GM23248 (cell line): ENCODE measurements around the gene SORT1. TPM values are rescaled to one million over a fixed set of nuclear protein-coding genes. Genes with fewer than 3 reads are reported as not detected.

ENCODE experiments used
- DNase-seq: peaks from one replicate; pipeline ENCODE4 v3.0.0-alpha.2; 2015
- H2AFZ ChIP-seq: fragments of 200-600 bp; sonication (generic); 2 replicates; pipeline ENCODE4 v1.6.1; 2016; ENCODE audit warnings: antibody characterized with exemption
- H3F3A ChIP-seq: fragments of 200-600 bp; sonication (generic); 2 replicates; pipeline ENCODE4 v1.6.1; 2016; ENCODE audit warnings: mild to moderate bottlenecking, antibody characterized with exemption, mixed run types; ENCODE audit not compliant: insufficient read depth
- H3K27ac ChIP-seq: fragments of 200-600 bp; sonication (generic); 2 replicates; pipeline ENCODE4 v1.5.1; 2016; ENCODE audit warnings: mild to moderate bottlenecking
- H3K27me3 ChIP-seq: fragments of 200-600 bp; sonication (generic); replicated peaks from 2 replicates; pipeline ENCODE4 v1.6.1; 2016; ENCODE audit warnings: mild to moderate bottlenecking; ENCODE audit not compliant: insufficient read depth
- H3K36me3 ChIP-seq: fragments of 200-600 bp; sonication (generic); 2 replicates; pipeline ENCODE4 v1.6.1; 2016; ENCODE audit warnings: low read depth, mild to moderate bottlenecking
- H3K4me1 ChIP-seq: fragments of 200-600 bp; sonication (generic); 2 replicates; pipeline ENCODE4 v1.6.1; 2016; ENCODE audit warnings: mild to moderate bottlenecking; ENCODE audit not compliant: insufficient read depth
- H3K4me2 ChIP-seq: fragments of 200-600 bp; sonication (generic); one replicate; pipeline ENCODE4 v1.6.1; 2016; ENCODE audit warnings: mild to moderate bottlenecking; ENCODE audit not compliant: unreplicated experiment
- H3K4me3 ChIP-seq: fragments of 200-600 bp; sonication (generic); 2 replicates; pipeline ENCODE4 v1.5.1; 2016; ENCODE audit warnings: mild to moderate bottlenecking
- H3K79me2 ChIP-seq: fragments of 200-600 bp; sonication (generic); 2 replicates; pipeline ENCODE4 v1.6.1; 2016; ENCODE audit warnings: mild to moderate bottlenecking; ENCODE audit not compliant: insufficient read depth
- H3K9ac ChIP-seq: fragments of 200-600 bp; sonication (generic); 2 replicates; pipeline ENCODE4 v1.6.1; 2016; ENCODE audit warnings: mild to moderate bottlenecking
- H3K9me2 ChIP-seq: fragments of 200-600 bp; sonication (generic); 2 replicates; pipeline ENCODE4 v1.6.1; 2016; ENCODE audit warnings: mixed run types, mild to moderate bottlenecking, moderate library complexity; ENCODE audit not compliant: insufficient read depth
- H3K9me3 ChIP-seq: fragments of 200-600 bp; sonication (generic); one replicate; pipeline ENCODE4 v1.6.1; 2017; ENCODE audit warnings: low read depth
- H4K20me1 ChIP-seq: fragments of 200-600 bp; sonication (generic); 2 replicates; pipeline ENCODE4 v1.6.0; 2016; ENCODE audit not compliant: insufficient read depth
- EZH2 ChIP-seq: fragments of 200-600 bp; sonication (generic); IDR thresholded peaks from 2 replicates; pipeline ENCODE4 v1.6.1; 2018; ENCODE audit warnings: antibody characterized with exemption, mild to moderate bottlenecking; ENCODE audit not compliant: insufficient read depth, poor library complexity, severe bottlenecking
- EZH2phosphoT487 ChIP-seq: fragments of 200-600 bp; sonication (generic); IDR thresholded peaks from 2 replicates; pipeline ENCODE4 v1.6.1; 2018; ENCODE audit warnings: antibody characterized with exemption, moderate library complexity, mild to moderate bottlenecking, low read depth; ENCODE audit not compliant: insufficient read depth
- WGBS, 2 experiments: methylation state at CpG; one replicate each; pipeline ENCODE4 v1.1.6; 2015 to 2017; ENCODE audit warnings: low lambda C conversion rate in 2 of 2, low coverage in 1 of 2; ENCODE audit errors: missing lambda C conversion rate in 2 of 2; 5-methylcytosine and 5-hydroxymethylcytosine counted together
- in situ Hi-C: fragments of 300-500 bp; cut with MboI; formaldehyde crosslinking; loops from 2 replicates; pipeline ENCODE4 v1.15.0; 2020
- polyA plus RNA-seq: library from polyadenylated mRNA; unstranded; fragments of >200 nt; fragmentation: Nextera tagmentation; extraction: Ambion mirVana; gene quantifications from 2 replicates; pipeline ENCODE4 v1.2.1, GENCODE V29; 2016
- total RNA-seq: library from RNA; depleted of rRNA; stranded (reverse); fragments of >200 nt; shearing (Covaris generic); gene quantifications from 2 replicates; pipeline ENCODE4 v1.2.3, GENCODE V29; 2014

Gene SORT1
- total and polyA plus RNA-seq, 2 experiments from 2014 or later: 7.1 to 8.4 TPM

DNA sequence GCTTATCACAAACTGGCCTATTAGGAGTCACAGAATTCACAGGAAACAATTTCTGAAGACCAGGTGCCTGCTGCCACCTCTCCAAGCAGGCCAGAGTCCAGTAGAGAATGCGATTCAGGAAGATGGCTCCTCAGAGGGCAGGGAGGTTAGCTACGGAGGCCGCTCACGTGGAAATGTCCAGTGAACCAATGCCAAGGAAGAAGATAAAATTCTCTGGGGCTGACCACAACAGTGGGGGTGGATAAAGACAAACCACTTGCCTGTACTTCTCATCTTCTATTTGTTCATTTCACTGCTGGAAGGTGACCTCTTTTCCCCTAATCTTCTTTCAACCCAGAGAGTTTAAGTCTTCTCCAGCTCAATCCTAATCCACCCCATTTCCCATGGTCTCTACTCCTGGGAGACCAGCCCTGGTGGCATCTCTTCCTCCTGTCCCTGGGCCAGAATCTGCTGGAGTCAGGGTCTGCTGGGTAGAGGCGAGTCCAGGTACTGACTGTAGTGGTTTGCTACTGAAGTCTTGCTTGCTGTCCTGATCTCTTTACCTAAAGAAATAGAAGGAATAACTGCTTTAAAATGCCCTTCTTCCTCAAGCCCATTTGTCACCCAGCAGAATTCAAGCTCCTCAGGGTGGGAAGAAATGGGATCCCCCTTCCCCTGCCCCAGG is 118.0 kb downstream of the SORT1 start:
- in situ Hi-C loops: loop anchor here (5.0 kb wide), 1 partner anchor 118 kb away; the partner anchor contains the start of gene SORT1
- H3K9me3 ChIP-seq: no peaks in the 10 kb centered on the region
- WGBS, 2 experiments: 95 to 97% methylated on average over 5 of the region's 5 CpGs
- H3K27ac ChIP-seq: no peak overlapping the region
- H3F3A ChIP-seq: peaks cover 7% of the 10 kb centered on the region
- no peak overlapping the region for H2AFZ ChIP-seq
- H4K20me1 ChIP-seq: no peaks in the 10 kb centered on the region
- H3K9me2 ChIP-seq: no peaks in the 10 kb centered on the region
- no peak for DNase-seq
- H3K27me3 ChIP-seq: no peaks in the 10 kb centered on the region
- no peak overlapping the region for H3K4me3 ChIP-seq
- H3K4me1 ChIP-seq: peaks cover 12% of the 10 kb centered on the region
- TF ChIP-seq EZH2 (no peak), EZH2phosphoT487 (no peak)
- no peak overlapping the region for H3K4me2 ChIP-seq
- no peak overlapping the region for H3K9ac ChIP-seq
- H3K36me3 ChIP-seq: no peaks in the 10 kb centered on the region
- peaks cover 20% of the 10 kb centered on the region for H3K79me2 ChIP-seq

DNA sequence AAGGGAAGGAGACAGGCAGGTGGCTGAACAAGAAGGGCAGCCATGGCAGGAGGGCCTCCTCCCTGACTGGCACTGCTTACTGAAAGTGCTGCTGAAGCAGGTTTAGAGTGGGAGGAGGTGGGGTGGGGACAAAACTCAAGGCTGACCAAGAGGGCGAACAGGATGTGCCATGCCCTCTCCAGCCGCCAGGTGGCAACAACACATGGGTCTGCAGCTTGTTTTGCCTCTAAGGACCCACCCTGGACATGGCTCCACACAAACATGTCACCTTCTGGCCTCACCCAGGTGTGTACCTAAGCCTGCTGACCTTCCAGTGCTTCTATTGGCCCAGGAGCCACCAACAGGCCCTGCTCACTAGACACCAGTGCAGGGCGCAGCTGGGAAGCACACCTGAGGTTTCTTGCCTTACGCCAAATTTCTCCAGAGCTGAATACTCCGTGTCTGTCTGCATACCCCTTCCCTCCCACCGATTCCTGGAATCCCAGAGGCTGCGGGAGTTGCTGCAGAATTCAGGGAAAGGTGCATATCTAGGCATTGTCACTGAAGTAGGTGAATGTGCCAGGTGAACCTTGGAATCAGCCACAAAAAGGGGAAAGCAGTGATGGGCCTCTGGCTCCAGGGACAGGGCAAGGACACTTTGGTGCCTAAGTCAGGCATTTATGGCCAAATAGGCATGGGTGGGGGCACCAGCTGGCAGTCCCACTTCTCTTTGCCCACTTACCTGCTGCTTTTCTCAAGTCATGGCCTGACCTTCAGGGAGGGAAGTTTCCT is 120.1 kb downstream of the SORT1 start:
- Histone ChIP-seq H3K27me3 (no peaks in the 10 kb centered on the region), H3K4me1 (peaks cover 6% of the 10 kb centered on the region; the same call in 1 of the 2 replicates), H3F3A (no peaks in the 10 kb centered on the region; the same call in 1 of the 2 replicates), H2AFZ (no peak overlapping the region), H3K27ac (no peak overlapping the region), H4K20me1 (no peaks in the 10 kb centered on the region), H3K9ac (no peak overlapping the region), H3K4me3 (no peak overlapping the region), H3K9me3 (no peaks in the 10 kb centered on the region), H3K36me3 (no peaks in the 10 kb centered on the region), H3K9me2 (no peaks in the 10 kb centered on the region), H3K79me2 (peaks cover 17% of the 10 kb centered on the region), H3K4me2 (no peak overlapping the region)
- 67 to 68% methylated on average over 7 of the region's 7 CpGs for WGBS, 2 experiments
- DNase-seq: peak; percentile 72
- in situ Hi-C loops: loop anchor here (5.0 kb wide), 1 partner anchor 120 kb away; the partner anchor contains the start of gene SORT1
- TF ChIP-seq EZH2 (no peak), EZH2phosphoT487 (no peak)

DNA sequence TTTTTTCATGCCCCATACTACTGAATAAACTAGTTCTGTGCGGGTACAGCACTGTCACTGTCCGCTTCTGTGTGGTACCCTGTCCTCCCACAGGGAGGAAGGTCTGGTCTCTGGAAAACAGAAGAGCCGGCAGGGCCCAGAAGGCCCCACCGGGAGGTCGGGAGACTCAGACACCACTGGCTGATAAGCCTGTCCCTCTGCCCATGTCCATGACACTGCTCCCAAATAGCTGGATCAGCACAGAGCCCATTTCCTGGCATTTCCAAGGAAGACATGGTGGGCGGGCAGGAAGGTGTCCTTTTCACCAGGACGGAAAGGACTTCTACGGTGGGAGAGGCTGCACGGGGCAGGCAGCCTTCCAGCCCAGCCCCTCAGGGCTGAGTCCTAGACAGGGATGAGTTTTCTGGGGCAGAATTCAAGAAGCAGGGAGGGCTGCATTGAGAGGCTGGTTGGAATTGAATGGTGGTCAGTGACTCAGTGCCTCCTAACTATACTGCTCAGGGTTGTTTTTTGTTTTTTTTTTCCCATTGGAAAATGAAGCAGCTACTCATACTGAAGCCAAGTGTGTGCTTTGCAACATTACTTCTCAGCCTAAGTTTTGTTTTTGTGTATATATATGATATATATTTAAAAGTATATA is 121.9 kb downstream of the SORT1 start:
- no peak overlapping the region for H3K27ac ChIP-seq
- no peaks in the 10 kb centered on the region; the same call in 1 of the 2 replicates for H3F3A ChIP-seq
- H3K36me3 ChIP-seq: no peaks in the 10 kb centered on the region
- H3K9me2 ChIP-seq: no peaks in the 10 kb centered on the region
- H2AFZ ChIP-seq: no peak overlapping the region
- no peak overlapping the region for H3K4me2 ChIP-seq
- TF ChIP-seq EZH2: no peak
- TF ChIP-seq EZH2phosphoT487: no peak
- H3K4me3 ChIP-seq: no peak overlapping the region
- H3K9me3 ChIP-seq: no peaks in the 10 kb centered on the region
- peaks cover 6% of the 10 kb centered on the region; the same call in 1 of the 2 replicates for H3K4me1 ChIP-seq
- peaks cover under 1% of the 10 kb centered on the region; the same call in 1 of the 2 replicates for H3K79me2 ChIP-seq
- WGBS, 2 experiments: 58 to 65% methylated on average over 9 of the region's 9 CpGs
- H3K9ac ChIP-seq: no peak overlapping the region
- peak; percentile 73 for DNase-seq
- no peaks in the 10 kb centered on the region for H3K27me3 ChIP-seq
- in situ Hi-C loops: loop anchor here (5.0 kb wide), 1 partner anchor 121 kb away; the partner anchor contains the start of gene SORT1
- no peaks in the 10 kb centered on the region for H4K20me1 ChIP-seq
